BE2C (cell line): ENCODE results near the gene AMPH.
A peak's percentile ranks its signal among the peaks of the same experiment; 100 is the strongest.
"Not testable (repeated sequence)": the region's sequence is repeated elsewhere in the genome, so short reads cannot be mapped to it uniquely, and the experiment has no call there.

Experiments
- DNase-seq: peaks from one replicate; pipeline ENCODE4 v3.0.0-alpha.2; 2020
- H3K27me3 ChIP-seq: fragments of 250-450 bp; sonication (Bioruptor Pico); 2 replicates; pipeline ENCODE4 v1.5.1; 2020; ENCODE audit warnings: mild to moderate bottlenecking
- H3K36me3 ChIP-seq: fragments of 250-450 bp; sonication (Bioruptor Pico); 2 replicates; pipeline ENCODE4 v1.5.1; 2020; ENCODE audit warnings: mild to moderate bottlenecking
- H3K4me1 ChIP-seq: fragments of 250-450 bp; sonication (Bioruptor Pico); 2 replicates; pipeline ENCODE4 v1.5.1; 2020
- H3K4me3 ChIP-seq: 2 replicates; pipeline ENCODE4 v1.5.1; 2011; ENCODE audit warnings: low read depth, low read length
- H3K9me3 ChIP-seq: fragments of 250-450 bp; sonication (Bioruptor Pico); 2 replicates; pipeline ENCODE4 v1.5.1; 2020
- TF ChIP-seq, protein P1 (sequence below): IDR thresholded peaks from 2 replicates; pipeline ENCODE4 v1.5.1; 2012; ENCODE audit warnings: mild to moderate bottlenecking, low read depth, low read length

The AMPH gene

DNA sequence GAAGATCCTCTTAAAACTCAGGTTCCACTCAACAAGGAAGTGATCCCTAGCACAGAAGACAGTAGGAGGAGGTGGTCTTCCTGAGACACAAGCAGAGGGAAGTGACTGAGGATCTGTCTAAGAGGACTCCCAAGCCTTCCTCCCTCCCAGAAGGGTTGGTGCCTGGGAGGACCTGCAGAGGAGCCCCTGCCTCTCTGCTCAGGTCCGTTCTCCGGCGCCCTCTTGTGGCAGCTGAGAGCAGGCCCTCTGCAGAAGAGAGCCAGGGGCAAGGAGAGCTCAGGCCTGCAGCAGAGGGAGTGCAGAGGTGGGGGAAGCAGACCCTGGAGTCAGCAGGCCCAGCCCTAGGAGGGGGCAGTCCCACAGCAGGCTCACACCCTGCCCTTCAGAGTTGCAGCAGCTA, 267.8 kb downstream of the AMPH start:
- peak; percentile 34 for DNase-seq
- TF ChIP-seq, protein P1, sequence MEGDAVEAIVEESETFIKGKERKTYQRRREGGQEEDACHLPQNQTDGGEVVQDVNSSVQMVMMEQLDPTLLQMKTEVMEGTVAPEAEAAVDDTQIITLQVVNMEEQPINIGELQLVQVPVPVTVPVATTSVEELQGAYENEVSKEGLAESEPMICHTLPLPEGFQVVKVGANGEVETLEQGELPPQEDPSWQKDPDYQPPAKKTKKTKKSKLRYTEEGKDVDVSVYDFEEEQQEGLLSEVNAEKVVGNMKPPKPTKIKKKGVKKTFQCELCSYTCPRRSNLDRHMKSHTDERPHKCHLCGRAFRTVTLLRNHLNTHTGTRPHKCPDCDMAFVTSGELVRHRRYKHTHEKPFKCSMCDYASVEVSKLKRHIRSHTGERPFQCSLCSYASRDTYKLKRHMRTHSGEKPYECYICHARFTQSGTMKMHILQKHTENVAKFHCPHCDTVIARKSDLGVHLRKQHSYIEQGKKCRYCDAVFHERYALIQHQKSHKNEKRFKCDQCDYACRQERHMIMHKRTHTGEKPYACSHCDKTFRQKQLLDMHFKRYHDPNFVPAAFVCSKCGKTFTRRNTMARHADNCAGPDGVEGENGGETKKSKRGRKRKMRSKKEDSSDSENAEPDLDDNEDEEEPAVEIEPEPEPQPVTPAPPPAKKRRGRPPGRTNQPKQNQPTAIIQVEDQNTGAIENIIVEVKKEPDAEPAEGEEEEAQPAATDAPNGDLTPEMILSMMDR, result peak; percentile 44
- not testable (repeated sequence) for H3K27me3 ChIP-seq, H3K9me3 ChIP-seq, H3K4me3 ChIP-seq, H3K36me3 ChIP-seq, H3K4me1 ChIP-seq

DNA sequence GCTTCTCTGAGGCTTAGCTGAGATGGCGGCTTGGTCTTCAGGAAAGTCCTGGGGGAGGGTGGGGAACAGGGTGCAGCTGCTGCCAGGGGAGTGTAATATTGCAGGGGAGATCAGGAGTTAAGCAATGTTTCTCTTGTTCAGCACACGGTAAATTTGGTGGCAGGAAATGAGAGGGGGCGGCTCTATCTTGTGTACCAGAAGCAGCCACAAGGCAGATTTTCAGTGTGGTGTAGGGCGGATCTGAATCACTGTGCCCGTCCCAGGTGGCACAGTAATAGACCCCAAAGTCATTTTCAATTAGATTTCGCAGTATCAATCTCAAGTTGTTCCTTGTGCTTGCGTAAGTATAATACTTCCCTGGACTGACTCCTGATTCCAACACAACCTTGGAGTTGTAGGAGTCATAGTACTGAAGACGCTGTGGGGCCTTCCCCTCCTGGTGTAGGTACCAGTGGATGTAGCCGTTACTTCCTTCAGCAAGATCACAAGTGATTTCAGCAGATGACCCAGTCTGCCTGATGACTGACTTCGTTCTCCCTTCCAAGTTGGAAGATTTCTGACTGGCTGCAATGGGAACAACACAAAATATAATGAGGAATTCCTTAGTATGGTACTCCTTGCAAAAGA, 268.4 kb downstream of the AMPH start:
- not testable (repeated sequence) for H3K4me1 ChIP-seq, H3K9me3 ChIP-seq, H3K4me3 ChIP-seq, DNase-seq, H3K27me3 ChIP-seq, H3K36me3 ChIP-seq

GRCh38 chr7:38360776-38361175, 270.4 kb downstream of the AMPH start:
- Histone ChIP-seq H3K36me3 (no peaks in the 10 kb centered on the region), H3K4me3 (no peak overlapping the region), H3K9me3 (no peaks in the 10 kb centered on the region), H3K4me1 (no peaks in the 10 kb centered on the region), H3K27me3 (no peaks in the 10 kb centered on the region)
- DNase-seq, result no peak
- TF ChIP-seq, protein P1, result no peak

- TF ChIP-seq, protein P1, result peak; percentile 18; the same call in 1 of the 2 replicates
- H3K4me1 ChIP-seq, H3K4me3 ChIP-seq, H3K36me3 ChIP-seq, H3K27me3 ChIP-seq, H3K9me3 ChIP-seq: not testable (repeated sequence)
- peak; percentile 53 for DNase-seq
Measured at GRCh38 chr7:38359071-38359601, 272.0 kb downstream of the AMPH start.

DNA sequence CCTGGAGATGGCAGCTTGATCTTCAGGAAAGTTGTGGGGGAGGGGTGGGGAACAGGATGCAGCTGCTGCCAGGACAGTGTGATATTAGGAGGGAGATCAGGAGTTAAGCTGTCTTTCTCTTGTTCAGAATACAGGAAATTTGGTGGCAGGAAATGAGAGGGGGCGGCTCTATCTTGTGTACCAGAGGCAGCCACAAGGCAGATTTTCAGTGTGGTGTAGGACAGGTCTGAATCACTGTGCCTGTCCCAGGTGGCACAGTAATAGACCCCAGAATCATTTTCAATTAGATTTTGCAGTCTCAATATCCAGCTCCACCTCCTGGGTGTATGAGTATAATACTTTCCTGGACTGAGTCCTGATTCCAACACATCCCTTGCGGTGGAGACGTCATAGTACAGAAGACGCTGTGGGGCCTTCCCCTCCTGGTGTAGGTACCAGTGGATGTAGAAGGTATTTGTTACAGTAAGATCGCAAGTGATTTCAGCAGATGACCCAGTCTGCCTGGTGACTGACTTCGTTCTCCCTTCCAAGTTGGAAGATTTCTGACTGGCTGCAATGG, 272.8 kb downstream of the AMPH start:
- not testable (repeated sequence) for H3K4me1 ChIP-seq, H3K27me3 ChIP-seq, H3K9me3 ChIP-seq, H3K36me3 ChIP-seq, H3K4me3 ChIP-seq
- peak; percentile 67 for DNase-seq

DNA sequence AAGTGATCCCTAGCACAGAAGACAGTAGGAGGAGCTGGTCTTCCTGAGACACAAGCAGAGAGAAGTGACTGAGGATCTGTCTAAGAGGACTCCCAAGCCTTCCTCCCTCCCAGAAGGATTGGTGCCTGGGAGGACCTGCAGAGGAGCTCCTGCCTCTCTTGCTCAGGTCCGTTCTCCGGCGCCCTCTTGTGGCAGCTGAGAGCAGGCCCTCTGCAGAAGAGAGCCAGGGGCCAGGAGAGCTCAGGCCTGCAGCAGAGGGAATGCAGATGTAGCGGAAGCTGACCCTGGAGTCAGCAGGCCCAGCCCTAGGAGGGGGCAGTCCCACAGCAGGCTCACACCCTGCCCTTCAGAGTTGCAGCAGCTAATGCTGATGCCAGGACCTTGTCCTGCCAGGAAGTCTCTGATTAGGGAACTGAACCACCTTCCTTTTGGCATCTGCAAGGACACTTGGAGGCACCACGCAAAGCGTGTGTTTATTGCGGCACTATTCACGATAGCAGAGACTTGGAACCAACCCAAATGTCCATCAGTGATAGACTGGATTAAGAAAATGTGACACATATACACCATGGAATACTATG, 276.8 kb downstream of the AMPH start:
- H3K4me1 ChIP-seq, H3K27me3 ChIP-seq, H3K9me3 ChIP-seq, H3K36me3 ChIP-seq, H3K4me3 ChIP-seq: not testable (repeated sequence)
- TF ChIP-seq, protein P1, result peak; percentile 56
- peak; percentile 62 for DNase-seq

DNA sequence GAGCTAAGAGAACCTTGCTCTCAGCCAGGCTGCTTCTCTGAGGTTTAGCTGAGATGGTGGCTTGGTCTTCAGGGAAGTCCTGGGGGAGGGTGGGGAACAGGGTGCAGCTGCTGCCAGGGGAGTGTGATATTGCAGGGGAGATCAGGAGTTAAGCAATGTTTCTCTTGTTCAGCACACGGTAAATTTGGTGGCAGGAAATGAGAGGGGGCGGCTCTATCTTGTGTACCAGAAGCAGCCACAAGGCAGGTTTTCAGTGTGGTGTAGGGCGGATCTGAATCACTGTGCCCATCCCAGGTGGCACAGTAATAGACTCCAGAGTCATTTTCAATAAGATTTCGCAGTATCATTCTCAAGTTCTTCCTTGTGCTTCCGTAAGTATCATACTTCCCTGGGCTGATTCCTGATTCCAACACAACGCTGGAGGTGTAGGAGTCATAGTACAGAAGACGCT, 277.7 kb downstream of the AMPH start:
- DNase-seq, H3K4me3 ChIP-seq, H3K36me3 ChIP-seq, H3K4me1 ChIP-seq, H3K27me3 ChIP-seq, H3K9me3 ChIP-seq: not testable (repeated sequence)
